GM19438 (cell line): Measurements from ENCODE around the gene PGAP2.
A peak's percentile ranks its signal among the peaks of the same experiment; 100 is the strongest.
"Not testable (repeated sequence)": the region's sequence is repeated elsewhere in the genome, so short reads cannot be mapped to it uniquely, and the experiment has no call there.

Experiments used
- ATAC-seq: cut with Tn5 transposase; IDR thresholded peaks from one replicate; pipeline ENCODE4 v1.9.1; 2021; ENCODE audit warnings: low read depth; ENCODE audit not compliant: unreplicated experiment

Gene PGAP2

GRCh38 chr11:3854660-3854976, 46.3 kb downstream of the PGAP2 start:
- no peak for ATAC-seq

- peak; percentile 54 for ATAC-seq
Measured at GRCh38 chr11:3854977-3855807, 46.8 kb downstream of the PGAP2 start, which contains the start of gene STIM1. Gene STIM1, plus strand, starts transcription at chr11:3855664. Its CDS starts 607 bp downstream, at chr11:3856271.

DNA sequence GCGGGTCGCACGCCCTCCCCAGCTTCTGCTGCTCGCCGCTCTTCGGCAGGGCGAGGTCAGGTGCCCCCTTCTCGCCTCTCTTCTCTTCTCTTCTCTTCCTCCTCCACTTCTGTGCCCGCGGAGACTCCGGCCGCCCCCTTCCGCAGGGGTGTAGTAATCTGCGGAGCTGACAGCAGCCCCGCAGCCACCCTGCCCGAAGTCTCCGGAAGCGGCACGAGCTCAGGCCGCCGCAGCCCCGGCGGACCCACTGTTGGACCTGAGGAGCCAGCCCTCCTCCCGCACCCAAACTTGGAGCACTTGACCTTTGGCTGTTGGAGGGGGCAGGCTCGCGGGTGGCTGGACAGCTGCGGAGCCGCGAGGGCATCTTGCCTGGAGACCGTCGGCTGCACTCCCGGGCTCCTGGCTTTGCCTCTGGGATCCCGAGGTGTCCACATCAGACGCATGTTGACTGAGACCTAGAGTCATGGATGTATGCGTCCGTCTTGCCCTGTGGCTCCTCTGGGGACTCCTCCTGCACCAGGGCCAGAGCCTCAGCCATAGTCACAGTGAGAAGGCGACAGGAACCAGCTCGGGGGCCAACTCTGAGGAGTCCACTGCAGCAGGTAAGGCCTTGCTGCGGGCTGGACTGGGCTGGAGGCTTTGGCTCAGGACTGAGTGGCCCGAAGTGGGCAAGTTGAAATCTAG, 47.6 kb downstream of the PGAP2 start:
- peak; percentile 24 for ATAC-seq

- ATAC-seq, result no peak
Measured at GRCh38 chr11:3856856-3857553, 48.6 kb downstream of the PGAP2 start.

DNA sequence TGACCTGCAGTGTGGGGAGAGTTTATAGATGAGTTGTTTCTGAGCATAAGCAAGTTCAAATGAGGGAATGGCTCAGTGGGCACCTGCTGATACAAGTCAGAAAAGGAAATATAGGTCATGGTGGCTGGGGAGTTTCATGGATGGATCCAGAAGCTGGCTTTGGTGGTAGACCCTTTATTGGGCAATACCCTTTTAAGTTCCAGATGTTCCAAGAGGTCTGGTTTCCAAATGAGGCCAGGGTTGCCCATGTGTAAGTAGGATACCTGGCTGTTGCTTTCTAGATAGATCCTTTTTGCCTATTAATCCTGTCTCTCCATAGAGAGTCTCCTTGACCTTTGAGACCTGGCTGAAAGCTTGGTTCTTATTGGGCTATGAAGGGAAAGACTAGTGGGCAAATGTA, 49.3 kb downstream of the PGAP2 start:
- no peak for ATAC-seq

GRCh38 chr11:3859373-3859881, 51.1 kb downstream of the PGAP2 start:
- peak; percentile 27 for ATAC-seq

DNA sequence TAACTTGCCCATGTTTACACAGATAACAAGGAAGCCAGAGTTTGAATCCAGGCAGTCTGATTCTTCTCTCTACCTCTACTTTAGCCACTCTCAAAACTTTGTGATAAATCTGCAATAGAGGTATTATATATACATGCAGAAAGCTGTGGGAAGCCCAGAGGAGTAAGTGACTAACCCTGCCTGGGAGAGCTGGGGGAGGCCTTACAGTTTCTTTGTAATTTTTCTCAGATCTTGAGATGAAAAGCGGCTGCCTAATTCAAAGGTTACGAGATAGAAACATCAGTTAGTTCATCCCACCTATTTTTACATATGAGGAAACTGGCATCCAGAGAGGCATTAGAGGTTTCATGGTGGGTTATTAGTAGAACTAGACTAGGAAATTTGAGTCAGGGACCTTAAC, 52.0 kb downstream of the PGAP2 start:
- no peak for ATAC-seq

DNA sequence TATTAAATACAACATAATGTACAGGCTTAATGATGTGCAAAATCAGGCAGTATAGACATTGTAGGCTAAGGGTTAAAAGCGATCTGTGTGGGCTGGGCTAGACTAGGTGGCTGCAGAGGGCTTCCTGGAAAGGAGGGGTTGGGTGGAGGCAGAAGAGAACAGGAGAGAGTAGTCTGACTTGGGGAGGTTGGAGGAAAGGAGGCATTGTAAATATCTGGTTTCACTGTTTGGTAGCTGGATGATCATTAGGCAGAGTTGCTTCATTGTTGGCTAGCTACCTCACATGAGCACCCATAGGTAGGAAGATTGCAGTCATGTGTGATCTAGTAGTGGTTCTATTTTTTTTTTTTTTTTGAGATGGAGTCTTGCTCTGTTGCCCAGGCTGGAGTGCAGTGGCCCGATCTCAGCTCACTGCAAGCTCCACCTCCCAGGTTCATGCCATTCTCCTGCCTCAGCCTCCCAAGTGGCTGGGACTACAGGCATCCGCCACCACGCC, 52.6 kb downstream of the PGAP2 start:
- not testable (repeated sequence) for ATAC-seq

DNA sequence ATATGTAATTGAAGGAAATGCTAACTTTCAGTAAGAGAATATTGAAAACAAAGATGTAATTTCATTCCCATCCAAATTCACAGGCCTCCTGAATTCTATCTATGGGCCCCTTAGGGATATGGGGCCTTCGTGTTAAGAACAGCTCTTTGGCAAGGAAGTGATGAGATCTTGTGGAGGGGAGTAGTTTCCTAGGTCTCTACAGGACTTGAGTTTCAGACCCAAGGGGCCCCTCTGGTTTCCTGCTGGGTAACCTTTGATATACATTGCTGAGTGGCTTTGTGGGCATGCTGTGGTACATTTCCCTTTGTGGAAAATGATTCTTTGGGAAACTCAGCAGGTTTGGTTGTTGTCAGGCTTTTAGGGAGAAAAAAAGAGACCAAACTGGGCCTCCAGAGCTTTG, 53.3 kb downstream of the PGAP2 start:
- ATAC-seq, result no peak

- ATAC-seq, result no peak
Measured at GRCh38 chr11:3865388-3866193, 57.2 kb downstream of the PGAP2 start.

GRCh38 chr11:3866206-3866605, 57.8 kb downstream of the PGAP2 start:
- ATAC-seq, result no peak

GRCh38 chr11:3866836-3867208, 58.5 kb downstream of the PGAP2 start:
- no peak for ATAC-seq

DNA sequence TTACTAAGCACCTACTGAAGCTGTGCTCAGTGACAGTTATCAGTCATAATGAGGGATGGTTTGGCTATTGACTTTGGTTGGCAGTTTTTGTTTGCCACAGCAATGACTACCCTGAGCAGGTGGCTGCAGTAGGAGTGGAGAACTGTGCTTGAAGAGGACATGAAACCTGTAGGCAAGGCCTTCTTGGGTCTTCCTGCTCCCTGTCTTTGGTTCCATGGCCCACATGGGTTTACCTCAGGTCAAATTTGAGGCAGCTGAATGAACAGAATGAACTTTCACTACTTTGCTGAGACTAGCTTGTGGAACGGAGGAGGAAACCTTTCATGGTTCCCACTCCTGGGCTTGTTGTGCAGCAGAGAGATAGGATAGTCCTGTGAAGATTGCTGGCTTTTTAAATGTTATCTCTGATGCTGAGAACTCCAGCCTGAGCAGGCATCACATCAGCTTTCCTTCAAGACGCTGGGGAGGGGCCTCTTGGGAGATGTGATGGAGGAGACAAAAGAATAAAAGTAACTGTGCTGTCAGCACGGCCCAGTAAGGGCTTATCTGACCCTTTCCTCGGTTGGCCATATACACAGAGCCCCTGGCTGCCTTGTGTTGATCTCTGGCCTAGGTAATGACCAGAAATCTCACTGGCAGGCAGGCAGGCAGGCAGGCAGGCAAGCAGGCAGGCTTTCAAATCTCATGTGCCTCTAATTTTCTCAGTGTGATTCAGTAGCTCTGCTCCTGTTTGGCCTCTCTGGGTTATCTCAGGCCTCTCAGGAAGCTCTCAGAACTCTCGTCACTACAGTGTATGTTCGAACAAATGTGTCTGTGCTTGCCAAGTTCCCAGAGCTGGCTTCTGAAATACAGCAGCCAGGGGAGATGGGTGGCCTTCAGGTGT, 59.1 kb downstream of the PGAP2 start:
- ATAC-seq, result peak; percentile 71

DNA sequence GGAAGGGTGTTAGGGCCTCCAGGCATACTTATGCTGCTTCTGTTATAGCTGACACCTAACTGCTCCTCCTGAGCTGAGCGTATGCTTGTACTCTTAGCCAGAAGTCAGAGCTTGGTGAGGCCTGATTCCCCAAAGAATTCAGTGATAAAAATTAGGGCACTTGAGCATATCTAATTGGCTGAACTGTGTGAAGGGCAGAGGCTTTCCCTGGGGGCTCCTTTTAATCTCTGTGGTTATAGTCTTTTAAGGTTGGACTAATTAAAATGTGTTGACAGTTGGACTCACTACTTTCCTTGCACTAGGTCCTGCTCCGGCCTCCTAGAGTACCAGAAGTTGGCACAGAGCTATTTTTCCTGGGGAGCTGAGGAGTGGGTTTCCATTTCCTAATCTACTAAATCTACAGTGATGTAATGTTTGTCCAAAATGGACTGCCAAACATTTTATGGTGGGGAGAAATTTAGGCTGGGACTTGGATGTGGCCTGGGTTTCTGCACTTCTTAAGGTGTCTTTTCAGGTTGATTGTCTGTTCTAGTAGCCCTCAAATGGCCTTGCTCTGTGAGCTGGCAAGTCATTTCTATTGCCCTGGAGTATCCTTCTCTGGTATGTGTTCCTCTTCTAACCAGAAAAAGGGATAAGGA, 65.5 kb downstream of the PGAP2 start:
- ATAC-seq, result no peak
